PFSK-1 (cell line): ENCODE results near the gene SNAP29.

Experiments
- FOXP2 ChIP-seq: optimal IDR thresholded peaks from 2 replicates; pipeline ENCODE3; 2011; ENCODE audit warnings: borderline replicate concordance, control low read depth, inconsistent platforms; ENCODE audit not compliant: insufficient read depth; ENCODE audit errors: extremely low read length, extremely low read depth
- POLR2AphosphoS5 ChIP-seq: IDR thresholded peaks from 2 replicates; pipeline ENCODE4 v1.6.1; 2012; ENCODE audit warnings: low read depth, mild to moderate bottlenecking, control low read depth, low read length, moderate library complexity
- REST ChIP-seq, 2 experiments: IDR thresholded peaks; 2 replicates each; pipeline versions ENCODE4 v1.6.1 to v1.8.0; 2011 to 2012; ENCODE audit warnings: low read depth in 2 of 2, low read length in 2 of 2, control low read depth in 1 of 2, inconsistent platforms in 1 of 2, mild to moderate bottlenecking in 1 of 2, moderate library complexity in 1 of 2; ENCODE audit not compliant: insufficient read depth in 1 of 2
- SIN3A ChIP-seq: IDR thresholded peaks from 2 replicates; pipeline ENCODE4 v1.6.1; 2012; ENCODE audit warnings: mild to moderate bottlenecking, low read length, moderate library complexity, borderline replicate concordance; ENCODE audit not compliant: insufficient read depth
- TAF1 ChIP-seq: IDR thresholded peaks from 2 replicates; pipeline ENCODE4 v1.6.1; 2012; ENCODE audit warnings: low read length, control low read depth, borderline replicate concordance; ENCODE audit not compliant: insufficient read depth

Gene SNAP29

GRCh38 chr22:20865331-20865730 lies 6.5 kb downstream of the SNAP29 start:
- TF ChIP-seq POLR2AphosphoS5 = no peak
- TF ChIP-seq TAF1 = no peak
- no peak for TF ChIP-seq SIN3A
- no peak for TF ChIP-seq FOXP2
- TF ChIP-seq REST (IDR thresholded peaks at IDR 0.05; ENCODE audit: insufficient read depth in 1 of 2, low read depth in 2 of 2, low read length in 2 of 2) = no peak

GRCh38 chr22:20865875-20866445 lies 7.2 kb downstream of the SNAP29 start:
- TF ChIP-seq REST (IDR thresholded peaks at IDR 0.05; ENCODE audit: insufficient read depth in 1 of 2, low read depth in 2 of 2, low read length in 2 of 2) (no peak), TAF1 (no peak), FOXP2 (no peak), POLR2AphosphoS5 (no peak), SIN3A (no peak)

GRCh38 chr22:20866736-20867135 lies 7.9 kb downstream of the SNAP29 start:
- TF ChIP-seq POLR2AphosphoS5 (no peak), TAF1 (no peak), SIN3A (no peak), REST (IDR thresholded peaks at IDR 0.05; ENCODE audit: insufficient read depth in 1 of 2, low read depth in 2 of 2, low read length in 2 of 2) (no peak)

- TF ChIP-seq REST (IDR thresholded peaks at IDR 0.05; ENCODE audit: insufficient read depth in 1 of 2, low read depth in 2 of 2, low read length in 2 of 2) (no peak), POLR2AphosphoS5 (0 out of 2 replicates have a peak, but pooled peaks have one; percentile 10)
Observed at GRCh38 chr22:20867179-20868024, 8.6 kb downstream of the SNAP29 start.
